Endothelial cell (in vitro differentiated cells): ENCODE results near the gene KLK12. TPM values are rescaled to one million over a fixed set of nuclear protein-coding genes. Genes with fewer than 3 reads are reported as not detected.

Source experiments
- DNase-seq: peaks from one replicate; pipeline ENCODE4 v3.0.0; 2021; ENCODE audit warnings: low spot score
- H3K27ac Mint-ChIP-seq: one replicate; pipeline ENCODE4 v1.8.0; 2021; ENCODE audit warnings: mixed read lengths, inconsistent platforms; ENCODE audit not compliant: unreplicated experiment
- H3K27me3 Mint-ChIP-seq: one replicate; pipeline ENCODE4 v1.8.0; 2021; ENCODE audit warnings: mild to moderate bottlenecking, moderate library complexity, mixed read lengths, inconsistent platforms; ENCODE audit not compliant: unreplicated experiment
- H3K36me3 Mint-ChIP-seq: one replicate; pipeline ENCODE4 v1.8.0; 2021; ENCODE audit warnings: mild to moderate bottlenecking, low read depth, mixed read lengths, inconsistent platforms; ENCODE audit not compliant: unreplicated experiment
- H3K4me1 Mint-ChIP-seq: one replicate; pipeline ENCODE4 v1.8.0; 2021; ENCODE audit warnings: mild to moderate bottlenecking, mixed read lengths, inconsistent platforms; ENCODE audit not compliant: unreplicated experiment
- H3K4me3 Mint-ChIP-seq: one replicate; pipeline ENCODE4 v1.8.0; 2021; ENCODE audit warnings: mild to moderate bottlenecking, mixed read lengths, inconsistent platforms; ENCODE audit not compliant: unreplicated experiment
- H3K9me3 Mint-ChIP-seq: one replicate; pipeline ENCODE4 v1.8.0; 2021; ENCODE audit warnings: mixed read lengths, inconsistent platforms; ENCODE audit not compliant: unreplicated experiment
- CTCF ChIP-seq: fragments of 200-600 bp; sonication (generic); IDR thresholded peaks from one replicate; pipeline ENCODE4 v1.5.0; 2021; ENCODE audit warnings: antibody characterized with exemption; ENCODE audit not compliant: unreplicated experiment
- long read RNA-seq: library from polyadenylated mRNA; unstranded; transcript quantifications from one replicate; pipeline ENCODE4 v2.0.0, GENCODE V29; 2020; ENCODE audit not compliant: unreplicated experiment
- total RNA-seq: library from RNA; stranded (reverse); fragmentation: NEBNext Ultra II Directional; extraction: Animal tissue kit (Norgen Biotek cat#: 25700); gene quantifications from one replicate; pipeline ENCODE4 v1.2.1, GENCODE V29; 2021; ENCODE audit not compliant: unreplicated experiment

KLK12 gene
- total RNA-seq = not detected
- long read RNA-seq = 0 reads

- Mint-ChIP-seq H3K36me3 (no peaks in the 10 kb centered on the region), H3K27me3 (peaks cover 10% of the 10 kb centered on the region), H3K4me3 (no peak within 1 kb of the TSS), H3K4me1 (no peaks in the 10 kb centered on the region), H3K9me3 (no peaks in the 10 kb centered on the region), H3K27ac (peak within 1 kb of the TSS; percentile 44)
- no peak for TF ChIP-seq CTCF
- DNase-seq = no peak
Measured at GRCh38 chr19:51034704-51035103, at the start of gene KLK12. Gene KLK12, minus strand, starts transcription at chr19:51035002. Its CDS starts 381 bp downstream, at chr19:51034621.

- H3K27me3 Mint-ChIP-seq = peaks cover 9% of the 10 kb centered on the region
- no peak for DNase-seq
- TF ChIP-seq CTCF = no peak
- no peak overlapping the region for H3K27ac Mint-ChIP-seq
- no peaks in the 10 kb centered on the region for H3K36me3 Mint-ChIP-seq
- no peaks in the 10 kb centered on the region for H3K9me3 Mint-ChIP-seq
- no peak overlapping the region for H3K4me3 Mint-ChIP-seq
- peaks cover under 1% of the 10 kb centered on the region for H3K4me1 Mint-ChIP-seq
Measured at GRCh38 chr19:51084505-51084904, 49.7 kb upstream of the KLK12 start.

- H3K27ac Mint-ChIP-seq = no peak overlapping the region
- TF ChIP-seq CTCF = no peak
- no peak for DNase-seq
- H3K4me3 Mint-ChIP-seq = no peak overlapping the region
- H3K36me3 Mint-ChIP-seq = no peaks in the 10 kb centered on the region
- H3K9me3 Mint-ChIP-seq = no peaks in the 10 kb centered on the region
- H3K27me3 Mint-ChIP-seq = peaks cover 8% of the 10 kb centered on the region
- H3K4me1 Mint-ChIP-seq = no peaks in the 10 kb centered on the region
Measured at GRCh38 chr19:51083783-51084182, 49.0 kb upstream of the KLK12 start.

- no peak for TF ChIP-seq CTCF
- H3K4me1 Mint-ChIP-seq = no peaks in the 10 kb centered on the region
- H3K27me3 Mint-ChIP-seq = peaks cover 11% of the 10 kb centered on the region
- no peaks in the 10 kb centered on the region for H3K36me3 Mint-ChIP-seq
- peak overlapping the region; percentile 35 for H3K4me3 Mint-ChIP-seq
- DNase-seq = no peak
- H3K27ac Mint-ChIP-seq = no peak overlapping the region
- no peaks in the 10 kb centered on the region for H3K9me3 Mint-ChIP-seq
Measured at GRCh38 chr19:51083181-51083580, 48.4 kb upstream of the KLK12 start.

GRCh38 chr19:51082611-51083010 lies 47.8 kb upstream of the KLK12 start, which contains the start of gene KLK14:
Gene KLK14, minus strand, starts transcription at chr19:51082887. Its CDS starts 273 bp downstream, at chr19:51082614.
- TF ChIP-seq CTCF = no peak
- Mint-ChIP-seq H3K9me3 (no peaks in the 10 kb centered on the region), H3K27ac (no peak within 1 kb of the TSS), H3K4me1 (no peaks in the 10 kb centered on the region), H3K4me3 (peak within 1 kb of the TSS; percentile 70), H3K27me3 (peaks cover 11% of the 10 kb centered on the region), H3K36me3 (no peaks in the 10 kb centered on the region)
- no peak for DNase-seq
